ENCODE results near the gene EML6.

- TF ChIP-seq CTCF (IDR thresholded peaks at IDR 0.05; ENCODE audit: low read depth, low read length) (no peak), EZH2phosphoT487 (IDR thresholded peaks at IDR 0.05; ENCODE audit: low read depth) (no peak)
Measured at GRCh38 chr2:54687595-54688152, 35.8 kb upstream of the EML6 start.
